ENCODE measurements around the gene PPIG.
"Not testable (repeated sequence)": the region's sequence is repeated elsewhere in the genome, so short reads cannot be mapped to it uniquely, and the experiment has no call there.

PPIG gene

GRCh38 chr2:169615982-169616381 lies 31.8 kb downstream of the PPIG start:
- not testable (repeated sequence) for H3K27ac Mint-ChIP-seq; H3K4me3 Mint-ChIP-seq; H3K4me1 Mint-ChIP-seq (ENCODE audit: low read depth); H3K9me3 Mint-ChIP-seq; H3K27me3 Mint-ChIP-seq
- H3K36me3 Mint-ChIP-seq (ENCODE audit: low read depth): peaks cover 93% of the 10 kb centered on the region
- intact Hi-C loops (cut with micrococcal nuclease): loop anchor here (10.0 kb wide), 1 partner anchor 329 kb away; no protein-coding TSS in a partner anchor

- H3K27ac Mint-ChIP-seq: no peak overlapping the region
- intact Hi-C loops (cut with micrococcal nuclease): loop anchor here (10.0 kb wide), 1 partner anchor 325 kb away; no protein-coding TSS in a partner anchor
- H3K4me3 Mint-ChIP-seq: no peak overlapping the region
- peaks cover 87% of the 10 kb centered on the region for H3K36me3 Mint-ChIP-seq (ENCODE audit: low read depth)
- no peaks in the 10 kb centered on the region for H3K27me3 Mint-ChIP-seq
- H3K9me3 Mint-ChIP-seq: peaks cover 10% of the 10 kb centered on the region
- peaks cover 8% of the 10 kb centered on the region for H3K4me1 Mint-ChIP-seq (ENCODE audit: low read depth)
Observed at GRCh38 chr2:169619946-169620345, 35.8 kb downstream of the PPIG start.

GRCh38 chr2:169620509-169620908 lies 36.4 kb downstream of the PPIG start:
- Mint-ChIP-seq H3K27me3 (no peaks in the 10 kb centered on the region), H3K9me3 (peaks cover 5% of the 10 kb centered on the region), H3K36me3 (ENCODE audit: low read depth) (peaks cover 87% of the 10 kb centered on the region), H3K4me3 (no peak overlapping the region), H3K4me1 (ENCODE audit: low read depth) (peaks cover 8% of the 10 kb centered on the region), H3K27ac (no peak overlapping the region)
- intact Hi-C loops (cut with micrococcal nuclease): no loop called here

- Mint-ChIP-seq H3K4me3 (no peak overlapping the region), H3K27me3 (no peaks in the 10 kb centered on the region), H3K27ac (no peak overlapping the region), H3K4me1 (ENCODE audit: low read depth) (no peaks in the 10 kb centered on the region), H3K9me3 (no peaks in the 10 kb centered on the region), H3K36me3 (ENCODE audit: low read depth) (peaks cover 84% of the 10 kb centered on the region)
- intact Hi-C loops (cut with micrococcal nuclease): no loop called here
Observed at GRCh38 chr2:169623235-169623634, 39.1 kb downstream of the PPIG start.

GRCh38 chr2:169625781-169626180 lies 41.6 kb downstream of the PPIG start:
- peaks cover 72% of the 10 kb centered on the region for H3K36me3 Mint-ChIP-seq (ENCODE audit: low read depth)
- no peaks in the 10 kb centered on the region for H3K9me3 Mint-ChIP-seq
- intact Hi-C loops (cut with micrococcal nuclease): no loop called here
- H3K4me1 Mint-ChIP-seq (ENCODE audit: low read depth): no peaks in the 10 kb centered on the region
- H3K27ac Mint-ChIP-seq: no peak overlapping the region
- H3K27me3 Mint-ChIP-seq: no peaks in the 10 kb centered on the region
- no peak overlapping the region for H3K4me3 Mint-ChIP-seq

GRCh38 chr2:169636440-169637097 lies 52.4 kb downstream of the PPIG start:
- H3K9me3 Mint-ChIP-seq: no peaks in the 10 kb centered on the region
- no peak overlapping the region for H3K27ac Mint-ChIP-seq
- H3K4me3 Mint-ChIP-seq: no peak overlapping the region
- peaks cover 4% of the 10 kb centered on the region for H3K36me3 Mint-ChIP-seq (ENCODE audit: low read depth)
- no peaks in the 10 kb centered on the region for H3K4me1 Mint-ChIP-seq (ENCODE audit: low read depth)
- H3K27me3 Mint-ChIP-seq: no peaks in the 10 kb centered on the region
- intact Hi-C loops (cut with micrococcal nuclease): no loop called here

- H3K27ac Mint-ChIP-seq: no peak overlapping the region
- intact Hi-C loops (cut with micrococcal nuclease): no loop called here
- H3K4me3 Mint-ChIP-seq: no peak overlapping the region
- H3K27me3 Mint-ChIP-seq: no peaks in the 10 kb centered on the region
- no peaks in the 10 kb centered on the region for H3K4me1 Mint-ChIP-seq (ENCODE audit: low read depth)
- H3K9me3 Mint-ChIP-seq: no peaks in the 10 kb centered on the region
- H3K36me3 Mint-ChIP-seq (ENCODE audit: low read depth): no peaks in the 10 kb centered on the region
Observed at GRCh38 chr2:169637620-169638019, 53.5 kb downstream of the PPIG start.

- Mint-ChIP-seq H3K4me3 (no peak overlapping the region), H3K36me3 (ENCODE audit: low read depth) (no peaks in the 10 kb centered on the region), H3K27ac (no peak overlapping the region), H3K9me3 (no peaks in the 10 kb centered on the region), H3K27me3 (no peaks in the 10 kb centered on the region), H3K4me1 (ENCODE audit: low read depth) (no peaks in the 10 kb centered on the region)
- intact Hi-C loops (cut with micrococcal nuclease): no loop called here
Observed at GRCh38 chr2:169640104-169640503, 56.0 kb downstream of the PPIG start.

- H3K4me3 Mint-ChIP-seq: no peak overlapping the region
- no peak overlapping the region for H3K27ac Mint-ChIP-seq
- H3K27me3 Mint-ChIP-seq: no peaks in the 10 kb centered on the region
- H3K9me3 Mint-ChIP-seq: no peaks in the 10 kb centered on the region
- intact Hi-C loops (cut with micrococcal nuclease): no loop called here
- H3K4me1 Mint-ChIP-seq (ENCODE audit: low read depth): no peaks in the 10 kb centered on the region
- no peaks in the 10 kb centered on the region for H3K36me3 Mint-ChIP-seq (ENCODE audit: low read depth)
Observed at GRCh38 chr2:169641464-169641863, 57.3 kb downstream of the PPIG start.

GRCh38 chr2:169644173-169644572 lies 60.0 kb downstream of the PPIG start:
- no peaks in the 10 kb centered on the region for H3K36me3 Mint-ChIP-seq (ENCODE audit: low read depth)
- H3K4me1 Mint-ChIP-seq (ENCODE audit: low read depth): no peaks in the 10 kb centered on the region
- intact Hi-C loops (cut with micrococcal nuclease): no loop called here
- H3K4me3 Mint-ChIP-seq: no peak overlapping the region
- H3K9me3 Mint-ChIP-seq: no peaks in the 10 kb centered on the region
- H3K27me3 Mint-ChIP-seq: no peaks in the 10 kb centered on the region
- H3K27ac Mint-ChIP-seq: no peak overlapping the region

GRCh38 chr2:169647496-169647895 lies 63.3 kb downstream of the PPIG start:
- Mint-ChIP-seq H3K36me3 (ENCODE audit: low read depth) (no peaks in the 10 kb centered on the region), H3K4me1 (ENCODE audit: low read depth) (peaks cover 5% of the 10 kb centered on the region), H3K9me3 (no peaks in the 10 kb centered on the region), H3K27me3 (no peaks in the 10 kb centered on the region), H3K4me3 (no peak overlapping the region), H3K27ac (no peak overlapping the region)
- intact Hi-C loops (cut with micrococcal nuclease): no loop called here

- Mint-ChIP-seq H3K36me3 (ENCODE audit: low read depth) (no peaks in the 10 kb centered on the region), H3K4me1 (ENCODE audit: low read depth) (peaks cover 5% of the 10 kb centered on the region), H3K27me3 (no peaks in the 10 kb centered on the region), H3K4me3 (no peak overlapping the region), H3K9me3 (no peaks in the 10 kb centered on the region), H3K27ac (no peak overlapping the region)
- intact Hi-C loops (cut with micrococcal nuclease): no loop called here
Observed at GRCh38 chr2:169649278-169649677, 65.1 kb downstream of the PPIG start.

GRCh38 chr2:169653636-169654035 lies 69.5 kb downstream of the PPIG start:
- no peaks in the 10 kb centered on the region for H3K9me3 Mint-ChIP-seq
- no peaks in the 10 kb centered on the region for H3K36me3 Mint-ChIP-seq (ENCODE audit: low read depth)
- H3K27ac Mint-ChIP-seq: no peak overlapping the region
- H3K4me3 Mint-ChIP-seq: no peak overlapping the region
- H3K4me1 Mint-ChIP-seq (ENCODE audit: low read depth): peaks cover 12% of the 10 kb centered on the region
- intact Hi-C loops (cut with micrococcal nuclease): no loop called here
- no peaks in the 10 kb centered on the region for H3K27me3 Mint-ChIP-seq

- Mint-ChIP-seq H3K27me3 (no peaks in the 10 kb centered on the region), H3K9me3 (no peaks in the 10 kb centered on the region), H3K27ac (no peak overlapping the region), H3K4me3 (no peak overlapping the region), H3K4me1 (ENCODE audit: low read depth) (peaks cover 7% of the 10 kb centered on the region), H3K36me3 (ENCODE audit: low read depth) (no peaks in the 10 kb centered on the region)
- intact Hi-C loops (cut with micrococcal nuclease): no loop called here
Observed at GRCh38 chr2:169656164-169656563, 72.0 kb downstream of the PPIG start.

- no peaks in the 10 kb centered on the region for H3K9me3 Mint-ChIP-seq
- no peaks in the 10 kb centered on the region for H3K27me3 Mint-ChIP-seq
- no peak overlapping the region for H3K4me3 Mint-ChIP-seq
- H3K36me3 Mint-ChIP-seq (ENCODE audit: low read depth): no peaks in the 10 kb centered on the region
- intact Hi-C loops (cut with micrococcal nuclease): no loop called here
- peaks cover 7% of the 10 kb centered on the region for H3K4me1 Mint-ChIP-seq (ENCODE audit: low read depth)
- H3K27ac Mint-ChIP-seq: no peak overlapping the region
Observed at GRCh38 chr2:169658877-169659276, 74.7 kb downstream of the PPIG start.
